GM18951 (cell line): Measurements from ENCODE around the gene PPP4C.

Experiments
- POLR2A ChIP-seq: IDR thresholded peaks from 4 replicates; pipeline ENCODE4 v1.6.1; 2011; ENCODE audit warnings: mild to moderate bottlenecking; ENCODE audit not compliant: insufficient read length, insufficient read depth; ENCODE audit errors: extremely low read depth
- in situ Hi-C: fragments of 300-500 bp; cut with MboI; formaldehyde crosslinking; loops from one replicate; pipeline ENCODE4 v1.12.0; 2022; ENCODE audit warnings: low sequenced_read_pairs, mixed read lengths, inconsistent platforms; ENCODE audit not compliant: unreplicated experiment

PPP4C gene

GRCh38 chr16:30075503-30076275 lies at the start of gene PPP4C:
TSS of gene PPP4C (plus strand) at chr16:30075994. CDS start at chr16:30076378, 384 bp downstream.
- in situ Hi-C loops = no loop called here
- TF ChIP-seq POLR2A = peak; percentile 93

GRCh38 chr16:30026449-30026848 lies 49.3 kb upstream of the PPP4C start:
- no peak for TF ChIP-seq POLR2A
- in situ Hi-C loops = loop anchor here (25.0 kb wide), 1 partner anchor 914 kb away; no protein-coding TSS in a partner anchor

- in situ Hi-C loops = loop anchor here (25.0 kb wide), 1 partner anchor 916 kb away; no protein-coding TSS in a partner anchor
Measured at GRCh38 chr16:30027588-30028437, 48.0 kb upstream of the PPP4C start.

GRCh38 chr16:30028438-30029076 lies 47.2 kb upstream of the PPP4C start:
- in situ Hi-C loops = loop anchor here (25.0 kb wide), 1 partner anchor 916 kb away; no protein-coding TSS in a partner anchor
- TF ChIP-seq POLR2A = no peak

More at GRCh38 chr16:30027588-30028437, 48.0 kb upstream of the PPP4C start:
- no peak for TF ChIP-seq POLR2A

DNA sequence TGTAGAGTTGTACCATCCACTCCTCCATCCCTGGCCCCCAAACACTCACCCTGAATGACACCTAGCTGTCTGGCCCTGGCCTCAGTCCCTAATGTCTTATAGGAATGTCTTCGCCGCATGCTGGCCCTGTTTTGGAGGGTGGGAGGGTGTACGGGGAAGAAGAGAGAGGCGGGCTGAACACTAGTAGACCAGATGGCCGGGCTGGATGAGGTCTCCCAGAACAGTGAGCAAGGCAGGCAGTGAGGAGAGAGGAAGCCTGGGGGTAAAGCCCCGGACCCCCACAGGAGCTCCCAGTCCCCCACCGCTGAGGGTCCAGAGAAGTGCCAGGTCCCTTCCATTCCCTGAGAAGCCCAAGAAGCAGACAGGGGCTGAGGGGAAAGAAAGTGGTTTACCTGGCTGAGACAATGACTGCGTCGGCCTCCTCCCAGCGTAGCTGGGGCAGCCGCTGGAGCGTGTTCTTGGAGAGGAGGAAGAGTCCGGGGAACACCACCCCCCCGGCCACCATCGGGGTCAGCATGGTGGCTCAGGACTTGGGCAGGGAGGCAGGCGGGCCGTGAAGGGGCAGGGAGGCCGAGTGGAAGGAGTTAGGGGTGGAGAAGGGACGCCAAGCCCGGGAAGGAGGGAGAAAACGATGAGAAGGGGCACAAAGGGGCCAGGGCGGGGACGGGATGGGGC lies 45.6 kb upstream of the PPP4C start:
- no peak for TF ChIP-seq POLR2A
- in situ Hi-C loops = loop anchor here (25.0 kb wide), 1 partner anchor 918 kb away; no protein-coding TSS in a partner anchor

GRCh38 chr16:30030841-30031413 lies 44.9 kb upstream of the PPP4C start, which contains the start of gene TLCD3B:
TSS of gene TLCD3B (minus strand) at chr16:30031271. CDS start at chr16:30030527, 744 bp downstream.
- TF ChIP-seq POLR2A = no peak
- in situ Hi-C loops = loop anchor here (25.0 kb wide), 1 partner anchor 919 kb away; no protein-coding TSS in a partner anchor

GRCh38 chr16:30031477-30031918 lies 44.3 kb upstream of the PPP4C start:
- in situ Hi-C loops = loop anchor here (25.0 kb wide), 1 partner anchor 919 kb away; no protein-coding TSS in a partner anchor

DNA sequence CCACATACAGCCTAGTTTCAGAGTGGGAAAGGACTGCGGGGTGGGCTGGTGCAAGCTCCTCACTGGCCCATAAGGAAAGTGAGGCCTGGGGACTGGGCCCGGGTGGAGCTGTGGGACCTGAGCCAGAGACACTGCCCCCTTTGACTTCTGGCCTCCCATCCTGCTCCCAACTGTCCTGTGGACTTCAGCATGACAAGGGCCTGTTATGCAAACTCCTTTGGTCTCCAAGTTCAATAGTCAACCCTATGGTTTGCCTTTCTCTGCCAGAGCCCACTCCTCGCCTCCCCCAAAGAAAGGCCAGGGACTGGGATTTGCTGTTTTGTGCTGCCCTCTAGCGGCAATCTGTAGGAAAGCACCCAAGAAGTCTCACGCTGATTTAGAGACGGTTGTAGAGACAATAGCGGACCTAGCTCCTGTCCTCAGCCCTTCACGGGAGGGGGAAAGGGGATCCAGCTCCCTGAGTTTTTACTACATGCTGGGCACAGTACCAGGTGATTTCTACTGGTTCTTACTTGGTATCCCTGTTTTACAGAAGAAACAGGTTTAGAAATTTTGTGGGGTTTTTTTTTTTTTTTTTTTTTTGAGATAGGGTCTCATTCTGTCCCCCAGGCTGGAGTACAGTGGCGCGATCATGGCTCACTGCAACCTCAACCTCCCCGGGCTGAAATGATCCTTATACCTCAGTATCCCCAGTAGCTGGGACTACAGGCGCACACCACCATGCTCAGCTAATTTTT lies 43.5 kb upstream of the PPP4C start:
- in situ Hi-C loops = loop anchor here (25.0 kb wide), 1 partner anchor 920 kb away; no protein-coding TSS in a partner anchor
- TF ChIP-seq POLR2A = no peak

More at GRCh38 chr16:30031477-30031918, 44.3 kb upstream of the PPP4C start:
- no peak for TF ChIP-seq POLR2A

DNA sequence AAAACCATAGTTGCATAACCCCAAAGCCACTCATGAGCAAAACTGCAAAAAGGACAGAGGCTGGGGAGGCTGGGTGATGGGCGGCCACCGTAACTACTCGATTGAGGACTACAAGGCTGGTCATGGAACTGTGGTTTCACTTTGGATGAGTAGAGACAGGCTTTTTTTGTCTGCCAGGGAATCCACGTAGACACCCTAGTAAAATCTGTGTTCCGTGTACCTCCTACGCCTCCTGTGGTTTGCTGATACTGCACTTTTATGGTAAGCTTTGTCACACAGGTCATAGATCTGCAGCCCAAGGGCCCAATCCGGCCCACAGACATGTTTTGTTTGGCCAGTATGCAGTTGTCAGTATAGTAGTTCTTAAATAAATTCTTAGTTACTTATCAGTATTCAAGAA lies 42.5 kb upstream of the PPP4C start:
- no peak for TF ChIP-seq POLR2A
- in situ Hi-C loops = loop anchor here (25.0 kb wide), 1 partner anchor 921 kb away; no protein-coding TSS in a partner anchor

DNA sequence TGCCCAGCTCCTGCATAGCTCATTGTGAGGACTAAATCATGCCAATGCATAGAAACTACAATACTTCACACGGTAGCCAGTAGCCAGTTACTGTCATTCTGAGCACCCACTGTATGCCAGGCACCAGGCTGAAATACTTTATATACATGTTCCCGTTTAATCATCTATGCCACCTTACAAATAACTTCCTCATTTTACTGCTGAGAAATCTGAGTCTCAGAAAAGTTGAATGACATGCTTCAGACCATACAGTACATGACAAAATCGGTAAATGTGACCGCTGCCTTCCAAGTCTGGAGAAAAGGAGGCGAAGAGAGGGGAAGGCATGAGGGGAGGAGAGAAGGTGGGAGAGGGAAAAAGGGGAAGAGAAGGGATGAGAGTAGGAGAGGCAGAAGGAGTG lies 35.6 kb upstream of the PPP4C start:
- in situ Hi-C loops = loop anchor here (25.0 kb wide), 1 partner anchor 928 kb away; no protein-coding TSS in a partner anchor
- no peak for TF ChIP-seq POLR2A

- in situ Hi-C loops = loop anchor here (25.0 kb wide), 1 partner anchor 928 kb away; no protein-coding TSS in a partner anchor
Measured at GRCh38 chr16:30040690-30041089, 35.1 kb upstream of the PPP4C start.
